IPS-18a (cell line): ENCODE results near the gene STAT5A.
A peak's percentile ranks its signal among the peaks of the same experiment; 100 is the strongest.
"Not testable (repeated sequence)": the region's sequence is repeated elsewhere in the genome, so short reads cannot be mapped to it uniquely, and the experiment has no call there.

Experiments
- H3K27ac ChIP-seq: one replicate; pipeline ENCODE4 v1.5.1; 2013; ENCODE audit warnings: low read length
- H3K27me3 ChIP-seq: one replicate; pipeline ENCODE4 v1.6.1; 2013; ENCODE audit warnings: mild to moderate bottlenecking, low read length; ENCODE audit not compliant: control insufficient read depth, insufficient read depth
- H3K36me3 ChIP-seq: one replicate; pipeline ENCODE4 v1.6.1; 2013; ENCODE audit warnings: low read depth, low read length; ENCODE audit not compliant: control insufficient read depth
- H3K4me1 ChIP-seq: one replicate; pipeline ENCODE4 v1.6.1; 2013; ENCODE audit warnings: low read depth, low read length; ENCODE audit not compliant: control insufficient read depth
- H3K4me3 ChIP-seq: one replicate; pipeline ENCODE4 v1.5.1; 2013; ENCODE audit warnings: low read length
- H3K9ac ChIP-seq: one replicate; pipeline ENCODE4 v1.6.1; 2013; ENCODE audit warnings: mild to moderate bottlenecking, low read length, moderate library complexity
- H3K9me3 ChIP-seq: one replicate; pipeline ENCODE4 v1.6.1; 2013; ENCODE audit warnings: low read depth, low read length; ENCODE audit not compliant: control insufficient read depth

STAT5A gene

DNA sequence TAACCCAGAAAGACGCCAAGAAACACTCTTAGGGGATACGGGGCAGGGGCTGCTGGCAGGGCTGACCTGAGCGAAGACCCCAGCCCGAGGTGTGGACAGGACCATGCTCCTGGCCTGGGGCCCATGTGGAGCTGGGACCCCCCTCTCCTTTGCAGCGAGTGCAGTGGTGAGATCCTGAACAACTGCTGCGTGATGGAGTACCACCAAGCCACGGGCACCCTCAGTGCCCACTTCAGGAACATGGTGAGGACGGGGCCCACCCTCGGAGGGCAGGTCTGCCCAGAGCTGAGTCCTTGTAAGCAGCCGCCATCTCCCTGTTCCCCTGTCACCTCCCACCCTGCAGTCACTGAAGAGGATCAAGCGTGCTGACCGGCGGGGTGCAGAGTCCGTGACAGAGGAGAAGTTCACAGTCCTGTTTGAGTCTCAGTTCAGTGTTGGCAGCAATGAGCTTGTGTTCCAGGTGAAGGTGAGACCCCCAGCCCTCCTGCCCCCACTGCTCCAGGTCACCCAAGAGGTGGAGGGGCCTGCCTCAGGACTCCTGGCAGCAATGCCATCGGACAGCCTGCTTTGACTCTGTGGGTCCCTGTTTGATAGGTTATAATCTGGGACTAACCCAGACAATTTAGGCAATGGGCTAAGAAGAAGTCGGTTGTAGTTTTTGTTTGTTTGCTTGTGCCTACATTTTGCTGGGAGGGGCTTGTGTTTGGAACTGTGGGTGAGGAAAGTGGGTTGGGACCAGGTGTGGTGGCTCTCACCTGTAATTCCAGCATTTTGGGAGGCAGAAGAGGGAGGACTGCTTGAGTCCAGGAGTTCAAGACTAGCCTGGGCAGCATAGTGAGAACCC lies 16.1 kb downstream of the STAT5A start:
- H3K9ac ChIP-seq: no peak overlapping the region
- no peaks in the 10 kb centered on the region for H3K9me3 ChIP-seq
- no peaks in the 10 kb centered on the region for H3K27me3 ChIP-seq
- no peak overlapping the region for H3K27ac ChIP-seq
- H3K36me3 ChIP-seq: no peaks in the 10 kb centered on the region
- H3K4me1 ChIP-seq: no peaks in the 10 kb centered on the region
- H3K4me3 ChIP-seq: no peak overlapping the region

DNA sequence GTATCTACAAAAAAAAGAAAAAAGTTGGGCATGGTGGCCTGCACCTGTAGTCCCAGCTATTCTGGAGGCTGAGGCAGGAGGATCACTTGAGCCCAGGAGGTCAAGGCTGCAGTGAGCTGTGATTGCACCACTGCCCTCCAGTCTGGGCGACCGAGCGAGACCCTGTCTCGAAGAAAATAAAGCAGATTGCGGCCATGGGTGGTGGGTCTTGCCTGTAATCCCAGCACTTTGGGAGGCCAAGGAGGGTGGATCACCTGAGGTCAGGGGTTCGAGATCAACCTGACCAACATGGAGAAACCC lies 16.7 kb downstream of the STAT5A start:
- H3K9me3 ChIP-seq, H3K9ac ChIP-seq, H3K4me3 ChIP-seq, H3K4me1 ChIP-seq, H3K27ac ChIP-seq, H3K27me3 ChIP-seq, H3K36me3 ChIP-seq: not testable (repeated sequence)

DNA sequence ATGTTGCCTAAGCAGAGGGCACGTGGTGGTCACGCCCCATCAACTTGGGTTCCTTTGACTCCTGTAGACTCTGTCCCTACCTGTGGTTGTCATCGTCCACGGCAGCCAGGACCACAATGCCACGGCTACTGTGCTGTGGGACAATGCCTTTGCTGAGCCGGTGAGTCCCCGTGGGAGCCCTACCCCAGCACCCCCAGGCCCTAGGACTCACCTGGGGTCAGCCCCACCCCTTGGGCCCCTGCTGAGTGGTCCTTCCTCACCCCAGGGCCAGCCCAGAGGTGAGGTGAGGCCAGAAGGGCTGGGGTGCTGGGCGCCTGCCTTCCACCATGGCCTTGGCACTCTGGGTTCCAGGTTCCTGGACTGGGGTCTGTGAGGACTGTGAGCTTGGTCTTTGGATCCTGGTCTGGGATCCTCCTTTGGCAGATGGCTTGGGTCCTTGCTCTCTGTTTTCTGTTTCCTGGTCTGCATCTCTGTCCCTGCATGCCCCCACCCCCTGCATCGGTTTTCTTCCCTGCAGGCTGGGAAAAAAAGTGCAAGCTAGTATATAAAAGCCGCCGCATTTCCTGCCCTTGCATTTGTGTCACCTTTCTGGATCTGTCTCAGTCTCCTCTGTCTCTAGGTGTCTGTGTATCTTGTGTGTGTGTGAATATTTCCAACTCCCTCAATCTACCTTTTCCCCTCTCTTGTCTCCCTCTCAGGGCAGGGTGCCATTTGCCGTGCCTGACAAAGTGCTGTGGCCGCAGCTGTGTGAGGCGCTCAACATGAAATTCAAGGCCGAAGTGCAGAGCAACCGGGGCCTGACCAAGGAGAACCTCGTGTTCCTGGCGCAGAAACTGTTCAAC lies 17.5 kb downstream of the STAT5A start:
- Histone ChIP-seq H3K4me1 (peaks cover 6% of the 10 kb centered on the region), H3K27me3 (no peaks in the 10 kb centered on the region), H3K4me3 (no peak overlapping the region), H3K9me3 (no peaks in the 10 kb centered on the region), H3K9ac (no peak overlapping the region), H3K36me3 (no peaks in the 10 kb centered on the region), H3K27ac (no peak overlapping the region)

DNA sequence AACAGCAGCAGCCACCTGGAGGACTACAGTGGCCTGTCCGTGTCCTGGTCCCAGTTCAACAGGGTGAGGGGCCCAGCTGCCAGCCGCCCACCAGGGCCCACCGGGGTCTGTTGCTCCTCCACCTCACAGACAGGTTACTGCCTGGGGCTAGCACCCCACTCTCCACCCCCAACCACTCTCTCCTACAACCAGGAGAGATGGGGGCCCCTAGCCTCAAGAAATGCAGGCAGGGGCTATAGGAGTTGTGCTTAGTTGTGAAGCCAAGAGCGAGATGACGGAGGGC lies 18.0 kb downstream of the STAT5A start:
- H3K36me3 ChIP-seq: no peaks in the 10 kb centered on the region
- H3K4me1 ChIP-seq: peaks cover 10% of the 10 kb centered on the region
- H3K27ac ChIP-seq: no peak overlapping the region

DNA sequence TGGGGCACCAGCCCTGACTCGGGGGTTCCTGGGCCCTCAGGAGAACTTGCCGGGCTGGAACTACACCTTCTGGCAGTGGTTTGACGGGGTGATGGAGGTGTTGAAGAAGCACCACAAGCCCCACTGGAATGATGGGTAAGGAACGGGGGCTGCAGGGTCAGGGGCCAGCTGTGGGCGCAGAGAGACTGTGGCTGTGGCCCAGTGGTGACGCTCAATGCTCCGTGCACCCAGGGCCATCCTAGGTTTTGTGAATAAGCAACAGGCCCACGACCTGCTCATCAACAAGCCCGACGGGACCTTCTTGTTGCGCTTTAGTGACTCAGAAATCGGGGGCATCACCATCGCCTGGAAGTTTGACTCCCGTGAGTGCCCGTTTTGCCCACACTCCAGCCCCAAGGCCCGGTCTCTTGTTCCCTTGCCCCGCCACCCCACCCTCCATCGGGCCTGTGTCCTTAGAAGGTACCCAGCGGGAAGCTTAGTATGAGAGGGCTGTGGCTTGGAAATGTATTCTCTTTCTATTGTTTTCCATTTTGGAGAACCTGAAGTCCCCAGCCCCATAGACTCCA lies 19.1 kb downstream of the STAT5A start:
- Histone ChIP-seq H3K9me3 (no peaks in the 10 kb centered on the region), H3K27me3 (no peaks in the 10 kb centered on the region), H3K4me1 (peaks cover 18% of the 10 kb centered on the region), H3K9ac (no peak overlapping the region), H3K36me3 (no peaks in the 10 kb centered on the region), H3K4me3 (no peak overlapping the region), H3K27ac (no peak overlapping the region)

More for the DNA sequence above, 18.0 kb downstream of the STAT5A start:
- Histone ChIP-seq H3K9ac (no peak overlapping the region), H3K4me3 (no peak overlapping the region), H3K9me3 (no peaks in the 10 kb centered on the region), H3K27me3 (no peaks in the 10 kb centered on the region)

DNA sequence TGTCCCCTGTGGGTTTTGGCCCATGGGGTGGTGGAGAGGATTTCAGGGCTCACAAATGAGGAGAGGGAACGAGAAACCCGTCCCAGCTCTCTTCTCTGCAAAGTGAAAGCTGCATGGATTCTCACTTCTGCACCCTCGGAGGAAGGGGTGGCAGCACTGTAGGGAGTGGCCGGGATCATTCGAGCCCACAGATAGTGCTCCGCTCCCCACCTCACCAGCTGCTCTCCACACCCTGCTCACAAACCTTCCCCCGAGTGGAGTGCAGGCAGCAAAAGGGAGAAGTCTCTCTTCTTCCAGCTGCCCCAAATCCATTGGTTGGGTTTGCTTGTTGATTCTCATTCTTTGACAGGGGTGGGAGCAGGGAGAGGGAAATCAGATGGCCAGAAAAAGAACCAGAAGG lies 20.1 kb downstream of the STAT5A start:
- Histone ChIP-seq H3K9ac (no peak overlapping the region), H3K27ac (no peak overlapping the region), H3K9me3 (no peaks in the 10 kb centered on the region), H3K4me1 (peaks cover 19% of the 10 kb centered on the region), H3K36me3 (no peaks in the 10 kb centered on the region), H3K4me3 (no peak overlapping the region), H3K27me3 (no peaks in the 10 kb centered on the region)

DNA sequence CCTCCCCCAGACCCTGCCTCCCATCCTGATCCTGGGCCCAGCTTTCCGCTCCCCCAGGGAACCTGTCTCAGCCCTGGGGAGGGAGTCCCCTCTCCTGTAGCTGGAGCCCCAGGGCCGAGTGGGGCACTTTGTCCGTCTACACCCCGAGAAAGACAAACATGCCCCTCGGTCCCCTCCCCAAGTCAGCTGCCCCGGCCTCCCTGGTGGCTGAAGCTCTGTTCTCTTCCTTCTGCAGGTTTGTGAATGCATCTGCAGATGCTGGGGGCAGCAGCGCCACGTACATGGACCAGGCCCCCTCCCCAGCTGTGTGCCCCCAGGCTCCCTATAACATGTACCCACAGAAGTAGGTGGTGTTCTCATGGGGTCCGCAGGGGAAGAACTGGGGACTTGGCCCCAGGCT lies 20.8 kb downstream of the STAT5A start:
- H3K27ac ChIP-seq: no peak overlapping the region
- no peak overlapping the region for H3K9ac ChIP-seq
- no peak overlapping the region for H3K4me3 ChIP-seq
- no peaks in the 10 kb centered on the region for H3K36me3 ChIP-seq
- no peaks in the 10 kb centered on the region for H3K9me3 ChIP-seq
- H3K4me1 ChIP-seq: peaks cover 21% of the 10 kb centered on the region
- no peaks in the 10 kb centered on the region for H3K27me3 ChIP-seq

DNA sequence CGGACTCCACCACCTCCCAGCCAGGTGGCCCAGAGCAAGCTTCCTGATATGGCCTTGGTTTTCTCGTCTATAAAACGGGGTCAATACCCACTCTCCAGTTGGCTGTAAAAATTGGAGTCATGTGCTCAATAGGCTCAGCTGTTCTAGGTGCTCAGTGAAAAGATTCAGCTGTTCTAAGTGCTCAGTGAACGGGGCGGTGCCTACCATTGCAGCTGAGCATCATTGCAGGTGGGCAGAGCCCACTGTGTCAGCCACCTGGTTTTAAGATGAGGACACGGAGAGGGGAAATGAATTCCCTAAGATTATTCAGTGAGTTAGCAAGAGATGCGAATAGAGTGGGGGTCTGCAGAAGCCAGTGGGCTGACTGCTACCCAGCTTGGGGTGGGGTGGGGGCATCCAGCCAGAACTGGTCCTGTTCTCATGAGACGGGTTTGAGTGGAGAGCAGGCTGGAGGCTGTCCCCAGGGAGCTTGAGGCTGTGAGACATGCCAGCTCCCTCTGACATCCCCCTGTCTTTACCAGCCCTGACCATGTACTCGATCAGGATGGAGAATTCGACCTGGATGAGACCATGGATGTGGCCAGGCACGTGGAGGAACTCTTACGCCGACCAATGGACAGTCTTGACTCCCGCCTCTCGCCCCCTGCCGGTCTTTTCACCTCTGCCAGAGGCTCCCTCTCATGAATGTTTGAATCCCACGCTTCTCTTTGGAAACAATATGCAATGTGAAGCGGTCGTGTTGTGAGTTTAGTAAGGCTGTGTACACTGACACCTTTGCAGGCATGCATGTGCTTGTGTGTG lies 21.9 kb downstream of the STAT5A start:
- Histone ChIP-seq H3K9ac (peak overlapping the region; percentile 10), H3K9me3 (no peaks in the 10 kb centered on the region), H3K4me3 (no peak overlapping the region), H3K27me3 (no peaks in the 10 kb centered on the region), H3K4me1 (peaks cover 21% of the 10 kb centered on the region), H3K27ac (no peak overlapping the region), H3K36me3 (peaks cover under 1% of the 10 kb centered on the region)

DNA sequence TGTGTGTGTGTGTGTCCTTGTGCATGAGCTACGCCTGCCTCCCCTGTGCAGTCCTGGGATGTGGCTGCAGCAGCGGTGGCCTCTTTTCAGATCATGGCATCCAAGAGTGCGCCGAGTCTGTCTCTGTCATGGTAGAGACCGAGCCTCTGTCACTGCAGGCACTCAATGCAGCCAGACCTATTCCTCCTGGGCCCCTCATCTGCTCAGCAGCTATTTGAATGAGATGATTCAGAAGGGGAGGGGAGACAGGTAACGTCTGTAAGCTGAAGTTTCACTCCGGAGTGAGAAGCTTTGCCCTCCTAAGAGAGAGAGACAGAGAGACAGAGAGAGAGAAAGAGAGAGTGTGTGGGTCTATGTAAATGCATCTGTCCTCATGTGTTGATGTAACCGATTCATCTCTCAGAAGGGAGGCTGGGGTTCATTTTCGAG lies 22.5 kb downstream of the STAT5A start:
- H3K36me3 ChIP-seq: peaks cover 7% of the 10 kb centered on the region
- no peaks in the 10 kb centered on the region for H3K27me3 ChIP-seq
- peaks cover 21% of the 10 kb centered on the region for H3K4me1 ChIP-seq
- H3K27ac ChIP-seq: no peak overlapping the region
- H3K9me3 ChIP-seq: no peaks in the 10 kb centered on the region
- H3K9ac ChIP-seq: peak overlapping the region; percentile 10
- H3K4me3 ChIP-seq: no peak overlapping the region

DNA sequence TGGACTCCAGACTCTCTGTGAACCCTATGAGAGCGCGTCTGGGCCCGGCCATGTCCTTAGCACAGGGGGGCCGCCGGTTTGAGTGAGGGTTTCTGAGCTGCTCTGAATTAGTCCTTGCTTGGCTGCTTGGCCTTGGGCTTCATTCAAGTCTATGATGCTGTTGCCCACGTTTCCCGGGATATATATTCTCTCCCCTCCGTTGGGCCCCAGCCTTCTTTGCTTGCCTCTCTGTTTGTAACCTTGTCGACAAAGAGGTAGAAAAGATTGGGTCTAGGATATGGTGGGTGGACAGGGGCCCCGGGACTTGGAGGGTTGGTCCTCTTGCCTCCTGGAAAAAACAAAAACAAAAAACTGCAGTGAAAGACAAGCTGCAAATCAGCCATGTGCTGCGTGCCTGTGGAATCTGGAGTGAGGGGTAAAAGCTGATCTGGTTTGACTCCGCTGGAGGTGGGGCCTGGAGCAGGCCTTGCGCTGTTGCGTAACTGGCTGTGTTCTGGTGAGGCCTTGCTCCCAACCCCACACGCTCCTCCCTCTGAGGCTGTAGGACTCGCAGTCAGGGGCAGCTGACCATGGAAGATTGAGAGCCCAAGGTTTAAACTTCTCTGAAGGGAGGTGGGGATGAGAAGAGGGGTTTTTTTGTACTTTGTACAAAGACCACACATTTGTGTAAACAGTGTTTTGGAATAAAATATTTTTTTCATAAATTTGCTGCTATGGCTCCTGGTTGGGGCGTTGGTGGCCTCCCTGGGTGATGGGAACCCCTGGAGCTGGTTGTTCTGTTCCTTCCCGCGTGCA lies 23.1 kb downstream of the STAT5A start:
- Histone ChIP-seq H3K9ac (peak overlapping the region; percentile 10), H3K27me3 (no peaks in the 10 kb centered on the region), H3K9me3 (no peaks in the 10 kb centered on the region), H3K36me3 (peaks cover 8% of the 10 kb centered on the region), H3K4me1 (peaks cover 21% of the 10 kb centered on the region), H3K27ac (no peak overlapping the region), H3K4me3 (no peak overlapping the region)

DNA sequence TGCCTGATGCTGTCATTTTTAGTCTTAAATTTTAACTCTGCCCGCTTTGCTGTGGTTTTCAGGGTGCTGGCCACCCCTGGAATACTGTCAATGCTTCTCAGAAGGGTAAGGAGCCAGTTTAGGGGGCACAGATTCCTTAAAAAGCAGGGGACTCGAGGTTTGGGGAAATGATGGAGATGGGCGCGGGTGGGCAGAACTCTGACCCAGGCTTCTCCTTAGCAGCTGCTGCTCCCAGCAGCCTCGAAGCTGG lies 23.7 kb downstream of the STAT5A start:
- Histone ChIP-seq H3K4me1 (peaks cover 21% of the 10 kb centered on the region), H3K9me3 (no peaks in the 10 kb centered on the region), H3K27me3 (no peaks in the 10 kb centered on the region), H3K9ac (no peak overlapping the region), H3K4me3 (no peak overlapping the region), H3K27ac (no peak overlapping the region), H3K36me3 (peaks cover 8% of the 10 kb centered on the region)
